ENCODE data around the gene GDPGP1. TPM values are rescaled to one million over a fixed set of nuclear protein-coding genes. Genes with fewer than 3 reads are reported as not detected.

The GDPGP1 gene
- polyA plus RNA-seq, 1 donor, result 2.4 TPM

GRCh38 chr15:90225504-90226234 lies 8.3 kb upstream of the GDPGP1 start:
- no peak for DNase-seq (ENCODE audit: low read depth)

- DNase-seq (ENCODE audit: low read depth), result no peak
Measured at GRCh38 chr15:90227336-90227735, 6.7 kb upstream of the GDPGP1 start.

GRCh38 chr15:90227816-90228772 lies 5.9 kb upstream of the GDPGP1 start:
- no peak for DNase-seq (ENCODE audit: low read depth)

- DNase-seq (ENCODE audit: low read depth), result no peak
Measured at GRCh38 chr15:90228960-90229359, 5.0 kb upstream of the GDPGP1 start.

GRCh38 chr15:90230071-90230494 lies 3.9 kb upstream of the GDPGP1 start:
- no peak for DNase-seq (ENCODE audit: low read depth)

- no peak for DNase-seq (ENCODE audit: low read depth)
Measured at GRCh38 chr15:90230610-90231009, 3.4 kb upstream of the GDPGP1 start.

GRCh38 chr15:90231028-90232017 lies 2.7 kb upstream of the GDPGP1 start:
- DNase-seq (ENCODE audit: low read depth), result no peak

- no peak for DNase-seq (ENCODE audit: low read depth)
Measured at GRCh38 chr15:90232196-90232595, 1.8 kb upstream of the GDPGP1 start.

- DNase-seq (ENCODE audit: low read depth), result no peak
Measured at GRCh38 chr15:90232941-90233386, 1.0 kb upstream of the GDPGP1 start.

GRCh38 chr15:90233387-90234095 lies 468 bp upstream of the GDPGP1 start, which contains the start of gene CIB1:
TSS of gene CIB1 (minus strand) at chr15:90233941. CDS start at chr15:90233885, 56 bp downstream.
- DNase-seq (ENCODE audit: low read depth), result peak; percentile 81

- DNase-seq (ENCODE audit: low read depth), result no peak
Measured at GRCh38 chr15:90239371-90239770, 5.4 kb downstream of the GDPGP1 start.

GRCh38 chr15:90240856-90241255 lies 6.8 kb downstream of the GDPGP1 start:
- DNase-seq (ENCODE audit: low read depth), result no peak

- no peak for DNase-seq (ENCODE audit: low read depth)
Measured at GRCh38 chr15:90241343-90242192, 7.6 kb downstream of the GDPGP1 start.

- no peak for DNase-seq (ENCODE audit: low read depth)
Measured at GRCh38 chr15:90243943-90244639, 10.1 kb downstream of the GDPGP1 start.

- DNase-seq (ENCODE audit: low read depth), result no peak
Measured at GRCh38 chr15:90248789-90249202, 14.8 kb downstream of the GDPGP1 start.

- DNase-seq (ENCODE audit: low read depth), result no peak
Measured at GRCh38 chr15:90249203-90249863, 15.3 kb downstream of the GDPGP1 start, which contains the start of gene TTLL13. TSS of gene TTLL13 (plus strand) at chr15:90249556. CDS start at chr15:90250631, 1,075 bp downstream.

- no peak for DNase-seq (ENCODE audit: low read depth)
Measured at GRCh38 chr15:90257776-90258175, 23.8 kb downstream of the GDPGP1 start.

GRCh38 chr15:90259524-90259923 lies 25.5 kb downstream of the GDPGP1 start:
- no peak for DNase-seq (ENCODE audit: low read depth)

Measured in forelimb muscle (tissue), 1 donor.